A673 (cell line): ENCODE data around the gene APOL1. TPM values are rescaled to one million over a fixed set of nuclear protein-coding genes. Genes with fewer than 3 reads are reported as not detected.
A peak's percentile ranks its signal among the peaks of the same experiment; 100 is the strongest.
"Not testable (repeated sequence)": the region's sequence is repeated elsewhere in the genome, so short reads cannot be mapped to it uniquely, and the experiment has no call there.

ENCODE experiments used
- BruUV-seq: library from RNA; stranded (reverse); fragments of 400-500 nt; replicated peaks from 2 replicates; lab custom pipeline; 2021; lab: Mats Ljungman, UMichigan
- CTCF ChIA-PET: fragments of 300-600 bp; sonication (Branson Sonifier 250); formaldehyde crosslinking; loops from one replicate; lab custom pipeline; 2022; ENCODE audit warnings: antibody characterized with exemption; lab: Charles Lee
- POLR2A ChIA-PET: fragments of 300-600 bp; sonication (Branson Sonifier 250); formaldehyde crosslinking; loops from one replicate; lab custom pipeline; 2022; ENCODE audit warnings: antibody characterized with exemption; ENCODE audit not compliant: low non-redundant PET; lab: Charles Lee
- DNase-seq: peaks from one replicate; pipeline ENCODE4 v3.0.0-alpha.2; 2015; ENCODE audit warnings: low spot score
- H3K27ac ChIP-seq: fragments of 200-600 bp; sonication (generic); 2 replicates; pipeline ENCODE4 v1.5.1; 2016; ENCODE audit warnings: mixed run types, low read depth, mild to moderate bottlenecking, mixed read lengths, antibody characterized with exemption, low read length; ENCODE audit not compliant: poor library complexity, severe bottlenecking
- H3K27me3 ChIP-seq: fragments of 200-600 bp; sonication (generic); replicated peaks from 2 replicates; pipeline ENCODE4 v1.6.1; 2017; ENCODE audit warnings: mixed run types, low read depth, mild to moderate bottlenecking, mixed read lengths, antibody characterized with exemption, low read length; ENCODE audit not compliant: insufficient read depth, poor library complexity
- H3K36me3 ChIP-seq: fragments of 200-600 bp; sonication (generic); 2 replicates; pipeline ENCODE4 v1.6.1; 2016; ENCODE audit warnings: mixed run types, mild to moderate bottlenecking, mixed read lengths, antibody characterized with exemption, low read length; ENCODE audit not compliant: insufficient read depth, poor library complexity, severe bottlenecking
- H3K4me1 ChIP-seq: fragments of 200-600 bp; sonication (generic); 2 replicates; pipeline ENCODE4 v1.6.1; 2017; ENCODE audit warnings: mixed run types, mild to moderate bottlenecking, mixed read lengths, antibody characterized with exemption, low read length; ENCODE audit not compliant: insufficient read depth, poor library complexity, severe bottlenecking
- H3K4me3 ChIP-seq: fragments of 200-600 bp; sonication (generic); 2 replicates; pipeline ENCODE4 v1.5.1; 2016; ENCODE audit warnings: low read depth, mixed run types, mild to moderate bottlenecking, mixed read lengths, low read length; ENCODE audit not compliant: poor library complexity, severe bottlenecking
- H3K9me3 ChIP-seq: fragments of 200-600 bp; sonication (generic); 2 replicates; pipeline ENCODE4 v1.6.1; 2016; ENCODE audit warnings: mixed run types, low read depth, mild to moderate bottlenecking, mixed read lengths, antibody characterized with exemption, low read length; ENCODE audit not compliant: poor library complexity, severe bottlenecking
- CTCF ChIP-seq: fragments of 300-800, 200-600 bp; sonication (generic); conservative IDR thresholded peaks from 2 replicates; pipeline ENCODE4 v1.5.1; 2017; ENCODE audit warnings: low read depth, mild to moderate bottlenecking, antibody characterized with exemption, low read length, moderate library complexity, mixed read lengths
- EZH2 ChIP-seq: fragments of 200-600 bp; sonication (generic); IDR thresholded peaks from 2 replicates; pipeline ENCODE4 v1.6.1; 2017; ENCODE audit warnings: borderline replicate concordance, low read depth, mild to moderate bottlenecking, mixed read lengths, antibody characterized with exemption, low read length; ENCODE audit not compliant: poor library complexity, severe bottlenecking
- intact Hi-C: fragments of 100-400 bp; cut with micrococcal nuclease; formaldehyde crosslinking; loops from one replicate; pipeline ENCODE4 v1.10.0; 2022; ENCODE audit not compliant: unreplicated experiment
- total RNA-seq: library from RNA; stranded (reverse); gene quantifications from 2 replicates; pipeline ENCODE4 v1.2.3, GENCODE V29; 2021

Gene APOL1
- total RNA-seq, 1 experiment from 2014 or later, result 0.30 TPM

- BruUV-seq, result TSS peak; percentile 96
- peaks cover 79% of the 10 kb centered on the region for H3K36me3 ChIP-seq
- DNase-seq, result no peak
Measured at GRCh38 chr22:36288571-36289405, 35.9 kb downstream of the APOL1 start.

GRCh38 chr22:36289406-36289870 is 36.5 kb downstream of the APOL1 start:
- Histone ChIP-seq H3K4me1 (peaks cover 4% of the 10 kb centered on the region), H3K36me3 (peaks cover 80% of the 10 kb centered on the region), H3K27ac (no peak overlapping the region), H3K9me3 (no peaks in the 10 kb centered on the region), H3K27me3 (no peaks in the 10 kb centered on the region), H3K4me3 (no peak overlapping the region)
- no peak for DNase-seq
- intact Hi-C loops, result loop anchor here (5.0 kb wide), 1 partner anchor 142 kb away; no protein-coding TSS in a partner anchor
- no peak for TF ChIP-seq CTCF
- BruUV-seq, result no TSS peak
- ChIA-PET CTCF (no interaction called here), POLR2A (no interaction called here)

More at GRCh38 chr22:36288571-36289405, 35.9 kb downstream of the APOL1 start:
- ChIA-PET POLR2A (no interaction called here), CTCF (no interaction called here)
- Histone ChIP-seq H3K4me1 (peaks cover 4% of the 10 kb centered on the region), H3K4me3 (no peak overlapping the region), H3K27me3 (no peaks in the 10 kb centered on the region), H3K9me3 (no peaks in the 10 kb centered on the region), H3K27ac (no peak overlapping the region)
- TF ChIP-seq EZH2 (no peak), CTCF (no peak)
- intact Hi-C loops, result loop anchor here (5.0 kb wide), 1 partner anchor 141 kb away; no protein-coding TSS in a partner anchor

- DNase-seq, H3K4me3 ChIP-seq, H3K27ac ChIP-seq, BruUV-seq, H3K27me3 ChIP-seq, H3K4me1 ChIP-seq, CTCF ChIA-PET, POLR2A ChIA-PET, H3K9me3 ChIP-seq: not testable (repeated sequence)
- intact Hi-C loops, result loop anchor here (5.0 kb wide), 1 partner anchor 143 kb away; no protein-coding TSS in a partner anchor
- H3K36me3 ChIP-seq, result peaks cover 80% of the 10 kb centered on the region
Measured at GRCh38 chr22:36289948-36290371, 37.0 kb downstream of the APOL1 start.

- H3K4me1 ChIP-seq, DNase-seq, BruUV-seq, intact Hi-C loops, H3K27ac ChIP-seq, H3K4me3 ChIP-seq, CTCF ChIA-PET, H3K27me3 ChIP-seq, H3K9me3 ChIP-seq, POLR2A ChIA-PET: not testable (repeated sequence)
- H3K36me3 ChIP-seq, result peaks cover 80% of the 10 kb centered on the region
Measured at GRCh38 chr22:36290391-36291075, 37.6 kb downstream of the APOL1 start.
